HT-29 (cell line): ENCODE measurements around the gene TXNDC16. TPM values are rescaled to one million over a fixed set of nuclear protein-coding genes. Genes with fewer than 3 reads are reported as not detected.

Source experiments
- DNase-seq: peaks from one replicate; pipeline ENCODE4 v3.0.0-alpha.2; 2015; ENCODE audit warnings: low spot score
- total RNA-seq: library from RNA; depleted of rRNA; stranded (reverse); fragments of >200 nt; shearing (Covaris generic); gene quantifications from 2 replicates; pipeline ENCODE4 v1.2.3, GENCODE V29; 2014

Gene TXNDC16
- total RNA-seq, 1 experiment from 2014 or later: 1.0 TPM

GRCh38 chr14:52447236-52447635 lies 105.1 kb downstream of the TXNDC16 start:
- DNase-seq: no peak

- DNase-seq: no peak
Observed at GRCh38 chr14:52446355-52446754, 106.0 kb downstream of the TXNDC16 start.

GRCh38 chr14:52443506-52443905 lies 108.8 kb downstream of the TXNDC16 start:
- no peak for DNase-seq

GRCh38 chr14:52442602-52443001 lies 109.7 kb downstream of the TXNDC16 start:
- no peak for DNase-seq

- DNase-seq: no peak
Observed at GRCh38 chr14:52442166-52442565, 110.1 kb downstream of the TXNDC16 start.

GRCh38 chr14:52439476-52439875 lies 112.8 kb downstream of the TXNDC16 start:
- no peak for DNase-seq

GRCh38 chr14:52434955-52435354 lies 117.3 kb downstream of the TXNDC16 start:
- no peak for DNase-seq

GRCh38 chr14:52430474-52430873 lies 121.8 kb downstream of the TXNDC16 start:
- DNase-seq: no peak

- no peak for DNase-seq
Observed at GRCh38 chr14:52429451-52429850, 122.9 kb downstream of the TXNDC16 start.

- no peak for DNase-seq
Observed at GRCh38 chr14:52427460-52427859, 124.8 kb downstream of the TXNDC16 start.

GRCh38 chr14:52422650-52423356 lies 129.5 kb downstream of the TXNDC16 start:
- no peak for DNase-seq

GRCh38 chr14:52417139-52417538 lies 135.2 kb downstream of the TXNDC16 start:
- DNase-seq: no peak

GRCh38 chr14:52413729-52414408 lies 138.4 kb downstream of the TXNDC16 start:
- DNase-seq: no peak

GRCh38 chr14:52412426-52412825 lies 139.9 kb downstream of the TXNDC16 start:
- no peak for DNase-seq

GRCh38 chr14:52405314-52405713 lies 147.0 kb downstream of the TXNDC16 start:
- no peak for DNase-seq

GRCh38 chr14:52402812-52403526 lies 149.3 kb downstream of the TXNDC16 start:
- no peak for DNase-seq

- no peak for DNase-seq
Observed at GRCh38 chr14:52400846-52401245, 151.5 kb downstream of the TXNDC16 start.

GRCh38 chr14:52399921-52400595 lies 152.2 kb downstream of the TXNDC16 start:
- DNase-seq: no peak

GRCh38 chr14:52399104-52399503 lies 153.2 kb downstream of the TXNDC16 start:
- DNase-seq: no peak

GRCh38 chr14:52397844-52398243 lies 154.5 kb downstream of the TXNDC16 start:
- DNase-seq: no peak

- no peak for DNase-seq
Observed at GRCh38 chr14:52395728-52396127, 156.6 kb downstream of the TXNDC16 start.
